Osteoblast (primary cell): Measurements from ENCODE around the gene NR3C1. TPM values are rescaled to one million over a fixed set of nuclear protein-coding genes. Genes with fewer than 3 reads are reported as not detected.

ENCODE experiments used
- DNase-seq: peaks from one replicate; pipeline ENCODE4 v3.0.0; 2011; ENCODE audit warnings: low spot score, mixed read lengths; ENCODE audit not compliant: insufficient read length; ENCODE audit errors: missing footprints
- H2AFZ ChIP-seq: 2 replicates; pipeline ENCODE4 v1.6.0; 2011; ENCODE audit warnings: mild to moderate bottlenecking, low read length
- H3K27ac ChIP-seq: 2 replicates; pipeline ENCODE4 v1.5.1; 2011; ENCODE audit warnings: mild to moderate bottlenecking, low read depth, low read length, moderate library complexity
- H3K27me3 ChIP-seq: 2 replicates; pipeline ENCODE4 v1.6.0; 2012; ENCODE audit warnings: mild to moderate bottlenecking, control low read depth, inconsistent platforms, low read length, moderate library complexity; ENCODE audit not compliant: insufficient read depth
- H3K36me3 ChIP-seq: 2 replicates; pipeline ENCODE4 v1.5.1; 2011; ENCODE audit warnings: mild to moderate bottlenecking, low read length, control low read depth, moderate library complexity; ENCODE audit not compliant: insufficient read depth
- H3K4me1 ChIP-seq: 2 replicates; pipeline ENCODE4 v1.5.1; 2011; ENCODE audit warnings: mild to moderate bottlenecking, low read length, control low read depth, moderate library complexity; ENCODE audit not compliant: insufficient read depth
- H3K4me2 ChIP-seq: 2 replicates; pipeline ENCODE4 v1.6.0; 2011; ENCODE audit warnings: mild to moderate bottlenecking, low read length; ENCODE audit not compliant: insufficient read depth
- H3K4me3 ChIP-seq: fragments of 200-600 bp; sonication (generic); 3 replicates; pipeline ENCODE4 v1.5.1; 2012; ENCODE audit warnings: mild to moderate bottlenecking, low read length, inconsistent platforms; ENCODE audit not compliant: insufficient read depth
- H3K79me2 ChIP-seq: 2 replicates; pipeline ENCODE4 v1.6.0; 2012; ENCODE audit warnings: mild to moderate bottlenecking, low read length, control low read depth, inconsistent platforms; ENCODE audit not compliant: insufficient read depth
- H3K9me3 ChIP-seq: 2 replicates; pipeline ENCODE4 v1.5.1; 2011; ENCODE audit warnings: low read depth, low read length, control low read depth
- H4K20me1 ChIP-seq: 2 replicates; pipeline ENCODE4 v1.6.0; 2012; ENCODE audit warnings: mild to moderate bottlenecking, low read length, control low read depth; ENCODE audit not compliant: insufficient read depth
- CTCF ChIP-seq: IDR thresholded peaks from 2 replicates; pipeline ENCODE4 v1.5.1; 2011; ENCODE audit warnings: mild to moderate bottlenecking, low read depth, low read length, moderate library complexity; ENCODE audit errors: extremely low read depth
- total RNA-seq: library from RNA; depleted of rRNA; stranded (reverse); fragments of >200 nt; gene quantifications from 2 replicates; pipeline ENCODE4 v1.2.3, GENCODE V29; 2012

NR3C1 gene
- total RNA-seq, 1 donor: 119 TPM

- Histone ChIP-seq H3K4me3 (no peak overlapping the region), H3K4me1 (peaks cover 55% of the 10 kb centered on the region), H3K27ac (peak overlapping the region; percentile 78), H3K36me3 (peaks cover 45% of the 10 kb centered on the region), H4K20me1 (peaks cover 3% of the 10 kb centered on the region), H3K9me3 (no peaks in the 10 kb centered on the region), H3K79me2 (peaks cover 86% of the 10 kb centered on the region), H3K27me3 (no peaks in the 10 kb centered on the region), H3K4me2 (peak overlapping the region; percentile 0), H2AFZ (no peak overlapping the region)
- no peak for DNase-seq
- TF ChIP-seq CTCF: no peak
These were observed 92.1 kb downstream of the NR3C1 start for GRCh38 chr5:143311428-143311827.

- H4K20me1 ChIP-seq: peaks cover 3% of the 10 kb centered on the region
- peaks cover 51% of the 10 kb centered on the region for H3K36me3 ChIP-seq
- H2AFZ ChIP-seq: no peak overlapping the region
- DNase-seq: peak; percentile 22
- no peak for TF ChIP-seq CTCF
- no peak overlapping the region for H3K4me2 ChIP-seq
- H3K79me2 ChIP-seq: peaks cover 87% of the 10 kb centered on the region
- no peak overlapping the region for H3K4me3 ChIP-seq
- peaks cover 42% of the 10 kb centered on the region for H3K4me1 ChIP-seq
- H3K27ac ChIP-seq: peak overlapping the region; percentile 31
- no peaks in the 10 kb centered on the region for H3K27me3 ChIP-seq
- H3K9me3 ChIP-seq: no peaks in the 10 kb centered on the region
These were observed 93.6 kb downstream of the NR3C1 start for GRCh38 chr5:143309661-143310431.

GRCh38 chr5:143308731-143309130 lies 94.8 kb downstream of the NR3C1 start:
- Histone ChIP-seq H3K4me3 (no peak overlapping the region), H3K9me3 (no peaks in the 10 kb centered on the region), H3K27me3 (no peaks in the 10 kb centered on the region), H3K4me2 (no peak overlapping the region), H3K4me1 (peaks cover 31% of the 10 kb centered on the region), H2AFZ (no peak overlapping the region), H3K36me3 (peaks cover 51% of the 10 kb centered on the region), H3K79me2 (peaks cover 94% of the 10 kb centered on the region), H3K27ac (peak overlapping the region; percentile 47), H4K20me1 (peaks cover 3% of the 10 kb centered on the region)
- DNase-seq: no peak
- TF ChIP-seq CTCF: no peak

GRCh38 chr5:143306040-143306439 lies 97.4 kb downstream of the NR3C1 start:
- Histone ChIP-seq H3K36me3 (peaks cover 39% of the 10 kb centered on the region), H3K9me3 (no peaks in the 10 kb centered on the region), H3K4me3 (no peak overlapping the region), H3K27ac (peak overlapping the region; percentile 40), H4K20me1 (no peaks in the 10 kb centered on the region), H3K27me3 (no peaks in the 10 kb centered on the region), H2AFZ (no peak overlapping the region), H3K4me1 (peaks cover 17% of the 10 kb centered on the region), H3K79me2 (peaks cover 90% of the 10 kb centered on the region), H3K4me2 (no peak overlapping the region)
- DNase-seq: no peak
- TF ChIP-seq CTCF: no peak
